Stimulated activated naive CD8-positive, alpha-beta T cell treated with anti-CD3 and anti-CD28 coated beads, Interleukin-15, Interleukin-2, amounts not matched to agents 100 U/mL and 50 U/mL, for 24 hours (primary cell): Measurements from ENCODE around the gene SUPT5H.
"Not testable (repeated sequence)": the region's sequence is repeated elsewhere in the genome, so short reads cannot be mapped to it uniquely, and the experiment has no call there.

Experiments
- ATAC-seq: fragments of 150-1000 bp; cut with Tn5 transposase; one replicate; pipeline ENCODE4 v1.10.0; 2021
- DNase-seq: peaks from one replicate; pipeline ENCODE4 v3.0.0; 2021

Gene SUPT5H

GRCh38 chr19:39425744-39426143 lies 19.6 kb upstream of the SUPT5H start:
- no peak for DNase-seq
- ATAC-seq: no peak

- DNase-seq (no peak), ATAC-seq (no peak)
Measured at GRCh38 chr19:39426170-39426569, 19.2 kb upstream of the SUPT5H start.

- ATAC-seq: no peak
Measured at GRCh38 chr19:39427707-39428106, 17.7 kb upstream of the SUPT5H start.

GRCh38 chr19:39428283-39429112 lies 16.9 kb upstream of the SUPT5H start:
- DNase-seq (no peak), ATAC-seq (no peak)

More at GRCh38 chr19:39427707-39428106, 17.7 kb upstream of the SUPT5H start:
- DNase-seq: no peak

GRCh38 chr19:39430675-39431593 lies 14.4 kb upstream of the SUPT5H start:
- DNase-seq: peak; percentile 63
- peak; percentile 77 for ATAC-seq

- no peak for DNase-seq
- no peak for ATAC-seq
Measured at GRCh38 chr19:39432677-39433025, 12.7 kb upstream of the SUPT5H start.

- ATAC-seq (no peak), DNase-seq (no peak)
Measured at GRCh38 chr19:39433480-39434079, 11.8 kb upstream of the SUPT5H start.

GRCh38 chr19:39434123-39435076 lies 11.0 kb upstream of the SUPT5H start:
- ATAC-seq (no peak), DNase-seq (no peak)

GRCh38 chr19:39435499-39436349 lies 9.7 kb upstream of the SUPT5H start, which contains the start of gene RPS16:
Gene RPS16 (minus strand): TSS chr19:39435949. CDS start chr19:39435895, 54 bp downstream.
- ATAC-seq (peak; percentile 95), DNase-seq (peak; percentile 100)

- no peak for DNase-seq
- ATAC-seq: no peak
Measured at GRCh38 chr19:39436350-39436716, 9.0 kb upstream of the SUPT5H start.

GRCh38 chr19:39438270-39438934 lies 7.0 kb upstream of the SUPT5H start:
- no peak for DNase-seq
- no peak for ATAC-seq

- DNase-seq: no peak
Measured at GRCh38 chr19:39444598-39445195, 685 bp upstream of the SUPT5H start.

GRCh38 chr19:39446365-39447084 lies 1.1 kb downstream of the SUPT5H start:
- DNase-seq (no peak), ATAC-seq (no peak)

More at GRCh38 chr19:39444598-39445195, 685 bp upstream of the SUPT5H start:
- ATAC-seq: no peak

- ATAC-seq (peak; percentile 4), DNase-seq (peak; percentile 63)
Measured at GRCh38 chr19:39448271-39448670, 2.9 kb downstream of the SUPT5H start.

- DNase-seq (no peak), ATAC-seq (no peak)
Measured at GRCh38 chr19:39449116-39449797, 3.9 kb downstream of the SUPT5H start.

GRCh38 chr19:39451257-39451656 lies 5.9 kb downstream of the SUPT5H start:
- DNase-seq, ATAC-seq: not testable (repeated sequence)

GRCh38 chr19:39463403-39463802 lies 18.0 kb downstream of the SUPT5H start:
- ATAC-seq (no peak), DNase-seq (no peak)
